ENCODE results near the gene CLIP1. TPM values are rescaled to one million over a fixed set of nuclear protein-coding genes. Genes with fewer than 3 reads are reported as not detected.

The CLIP1 gene
- polyA plus RNA-seq, 1 of the 3 experiments (the other 2 are of a cell fraction): 33.9 TPM

GRCh38 chr12:122457627-122458026 lies 35.2 kb upstream of the CLIP1 start:
- CTCF ChIA-PET: interaction anchor here (2.7 kb wide), 1 partner anchor 14 kb away, joined by 11 read pairs; no protein-coding TSS in a partner anchor
- no peaks in the 10 kb centered on the region for H3K79me2 ChIP-seq (ENCODE audit: insufficient read depth)
- no peaks in the 10 kb centered on the region for H3K27me3 ChIP-seq (ENCODE audit: insufficient read depth)
- no peaks in the 10 kb centered on the region for H3K4me1 ChIP-seq (ENCODE audit: control insufficient read depth in 1 of 2, insufficient read depth in 2 of 2, low read depth in 1 of 2, low read length in 1 of 2)
- H3K4me3 ChIP-seq (ENCODE audit: low read depth in 2 of 2, low read length in 1 of 2): no peak overlapping the region
- no peaks in the 10 kb centered on the region for H3K36me3 ChIP-seq (replicated peaks in 1 of 2; ENCODE audit: control insufficient read depth in 1 of 2, insufficient read depth in 2 of 2, low read length in 1 of 2)
- H3K9me2 ChIP-seq: no peaks in the 10 kb centered on the region
- no peak for DNase-seq
- H3K27ac ChIP-seq (ENCODE audit: low read depth in 2 of 2, low read length in 1 of 2): no peak overlapping the region
- no peak overlapping the region for H2AFZ ChIP-seq (ENCODE audit: low read depth)
- no peaks in the 10 kb centered on the region for H4K20me1 ChIP-seq (ENCODE audit: insufficient read depth)
- POLR2A ChIA-PET: no interaction called here
- TF ChIP-seq POLR2AphosphoS5 (IDR thresholded peaks at IDR 0.05; ENCODE audit: low read depth, low read length): no peak
- TF ChIP-seq RXRA (IDR thresholded peaks at IDR 0.05; ENCODE audit: borderline replicate concordance, low read depth): no peak
- no peak for TF ChIP-seq FOXM1 (IDR thresholded peaks at IDR 0.05; ENCODE audit: low read depth)
- no peak for TF ChIP-seq SMC3 (IDR thresholded peaks at IDR 0.05; ENCODE audit: low read depth, low read length)
- no peak for TF ChIP-seq REST (IDR thresholded peaks at IDR 0.05; ENCODE audit: low read depth, low read length)
- no peak for TF ChIP-seq EP300 (IDR thresholded peaks at IDR 0.05; ENCODE audit: borderline replicate concordance in 1 of 2, low read depth in 1 of 2, low read length in 1 of 2)
- no peak for TF ChIP-seq TCF12 (IDR thresholded peaks at IDR 0.05)
- no peak for TF ChIP-seq ELF1 (IDR thresholded peaks at IDR 0.05)
- no peak for TF ChIP-seq PBX3 (IDR thresholded peaks at IDR 0.05)
- no peak for TF ChIP-seq ZBTB33 (IDR thresholded peaks at IDR 0.05; ENCODE audit: borderline replicate concordance, low read depth)
- TF ChIP-seq USF2 (IDR thresholded peaks at IDR 0.05; ENCODE audit: borderline replicate concordance, low read depth, low read length): no peak
- no peak for TF ChIP-seq RFX5 (IDR thresholded peaks at IDR 0.05; ENCODE audit: low read length)
- no peak overlapping the region for H3K9ac ChIP-seq
- WGBS (ENCODE audit: low lambda C conversion rate): 94% methylated on average over 2 of the region's 2 CpGs
- H3F3A ChIP-seq (replicated peaks; ENCODE audit: insufficient read depth): peaks cover 3% of the 10 kb centered on the region
- H3K4me2 ChIP-seq: no peak overlapping the region
- no peaks in the 10 kb centered on the region for H3K9me3 ChIP-seq
